GM18868 (cell line): Measurements from ENCODE around the gene ZNF223.

Experiments used
- ATAC-seq: cut with Tn5 transposase; IDR thresholded peaks from one replicate; pipeline ENCODE4 v1.9.1; 2021; ENCODE audit warnings: mild to moderate bottlenecking, moderate library complexity; ENCODE audit not compliant: unreplicated experiment

ZNF223 gene

GRCh38 chr19:44069415-44069814 lies 17.6 kb downstream of the ZNF223 start:
- no peak for ATAC-seq

- ATAC-seq: peak; percentile 93
Observed at GRCh38 chr19:44071824-44072542, 20.1 kb downstream of the ZNF223 start, which contains the start of gene ZNF284. Gene ZNF284, plus strand, starts transcription at chr19:44072159. Its CDS starts 4,231 bp downstream, at chr19:44076390.

- no peak for ATAC-seq
Observed at GRCh38 chr19:44072543-44073401, 20.9 kb downstream of the ZNF223 start.

DNA sequence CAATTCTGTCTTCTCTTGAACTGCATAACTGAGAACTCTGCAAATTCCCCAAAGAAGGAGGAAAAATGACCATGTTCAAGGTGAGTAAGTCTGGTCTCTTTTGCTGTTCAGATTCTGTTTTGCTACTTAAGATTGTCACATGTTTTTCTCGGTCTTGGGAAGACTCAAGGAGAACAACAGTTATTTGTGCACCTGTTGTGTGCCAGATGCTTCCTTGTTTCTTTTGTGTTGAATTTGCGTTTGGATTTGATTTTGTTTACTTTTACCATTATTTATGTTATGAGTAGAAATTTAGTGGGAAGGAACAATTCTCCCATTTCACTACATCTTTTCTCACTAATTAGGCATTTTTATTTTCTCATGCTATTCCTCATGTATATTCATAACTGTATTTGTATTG lies 24.5 kb downstream of the ZNF223 start:
- no peak for ATAC-seq

DNA sequence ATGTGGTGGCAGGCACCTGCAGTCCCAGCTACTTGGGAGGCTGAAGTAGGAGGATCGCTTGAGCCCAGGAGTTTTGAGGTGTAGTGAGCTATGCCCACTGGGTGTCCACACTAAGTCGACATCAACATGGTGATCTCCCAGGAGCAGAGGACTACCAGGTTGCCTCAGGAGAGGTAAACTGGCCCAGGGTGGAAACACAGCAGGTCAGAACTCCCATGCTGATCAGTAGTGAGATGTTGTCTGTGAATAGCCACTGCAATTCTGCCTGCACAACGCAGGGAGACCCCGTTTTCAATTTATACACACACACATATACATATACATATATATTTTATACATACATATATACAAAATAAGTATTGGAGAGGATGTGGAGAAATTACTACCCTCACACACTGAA lies 40.3 kb downstream of the ZNF223 start:
- no peak for ATAC-seq

- peak; percentile 85 for ATAC-seq
Observed at GRCh38 chr19:44093931-44094765, 42.3 kb downstream of the ZNF223 start, which contains the start of gene ZNF224. Gene ZNF224, plus strand, starts transcription at chr19:44094361. Its CDS starts 3,513 bp downstream, at chr19:44097874.

DNA sequence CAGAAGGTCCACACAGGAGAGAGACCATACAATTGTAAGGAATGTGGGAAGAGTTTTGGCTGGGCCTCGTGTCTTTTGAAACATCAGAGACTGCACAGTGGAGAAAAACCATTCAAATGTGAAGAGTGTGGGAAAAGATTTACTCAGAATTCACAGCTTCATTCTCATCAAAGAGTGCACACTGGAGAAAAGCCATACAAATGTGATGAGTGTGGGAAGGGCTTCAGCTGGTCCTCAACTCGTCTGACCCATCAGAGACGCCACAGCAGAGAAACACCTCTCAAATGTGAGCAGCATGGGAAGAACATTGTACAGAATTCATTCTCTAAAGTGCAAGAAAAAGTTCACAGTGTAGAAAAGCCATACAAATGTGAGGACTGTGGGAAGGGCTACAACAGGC lies 55.9 kb downstream of the ZNF223 start:
- no peak for ATAC-seq

- no peak for ATAC-seq
Observed at GRCh38 chr19:44109458-44109857, 57.6 kb downstream of the ZNF223 start.

DNA sequence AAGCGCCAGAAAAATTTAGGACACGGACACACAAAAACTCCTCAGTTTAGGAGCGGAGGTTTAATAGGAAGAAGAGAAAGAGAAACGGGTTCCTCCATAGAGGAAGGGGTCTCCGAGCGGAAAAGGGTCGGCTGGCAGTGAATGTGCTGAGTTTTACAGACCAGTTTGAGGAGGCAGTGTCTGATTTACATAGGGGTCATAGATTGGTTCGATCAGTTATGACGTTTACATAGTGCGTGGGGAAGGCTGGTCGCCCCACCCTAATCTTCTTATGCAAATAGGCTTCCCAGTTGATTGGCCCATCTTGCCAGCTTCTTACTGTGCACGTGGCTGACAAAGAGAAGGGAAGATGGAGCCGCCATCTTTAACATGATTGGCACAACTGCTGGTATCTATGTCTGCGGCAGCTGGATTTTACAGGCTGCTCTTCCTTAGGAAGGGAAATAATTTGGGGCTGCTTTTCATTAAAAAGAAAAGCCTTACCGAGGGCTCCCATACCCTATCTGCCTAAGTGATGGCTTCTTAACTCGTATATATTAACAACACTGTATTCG lies 60.2 kb downstream of the ZNF223 start:
- no peak for ATAC-seq

DNA sequence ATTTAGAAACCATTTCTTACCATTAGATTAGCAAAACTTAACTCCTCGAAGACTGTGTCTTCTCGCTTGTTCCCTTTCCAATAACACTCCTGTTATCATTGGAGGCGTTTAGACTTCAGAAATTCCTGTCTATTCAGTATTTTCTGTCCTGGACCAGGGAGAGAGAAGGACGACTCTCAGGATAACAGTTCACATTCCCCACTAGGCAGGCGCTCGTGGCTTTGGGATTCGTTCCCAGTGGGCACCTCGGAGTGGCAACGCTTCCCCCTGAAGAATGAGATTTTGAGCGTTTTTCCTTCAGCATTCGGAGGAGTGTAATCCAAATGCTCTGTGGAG lies 60.9 kb downstream of the ZNF223 start:
- peak; percentile 23 for ATAC-seq

DNA sequence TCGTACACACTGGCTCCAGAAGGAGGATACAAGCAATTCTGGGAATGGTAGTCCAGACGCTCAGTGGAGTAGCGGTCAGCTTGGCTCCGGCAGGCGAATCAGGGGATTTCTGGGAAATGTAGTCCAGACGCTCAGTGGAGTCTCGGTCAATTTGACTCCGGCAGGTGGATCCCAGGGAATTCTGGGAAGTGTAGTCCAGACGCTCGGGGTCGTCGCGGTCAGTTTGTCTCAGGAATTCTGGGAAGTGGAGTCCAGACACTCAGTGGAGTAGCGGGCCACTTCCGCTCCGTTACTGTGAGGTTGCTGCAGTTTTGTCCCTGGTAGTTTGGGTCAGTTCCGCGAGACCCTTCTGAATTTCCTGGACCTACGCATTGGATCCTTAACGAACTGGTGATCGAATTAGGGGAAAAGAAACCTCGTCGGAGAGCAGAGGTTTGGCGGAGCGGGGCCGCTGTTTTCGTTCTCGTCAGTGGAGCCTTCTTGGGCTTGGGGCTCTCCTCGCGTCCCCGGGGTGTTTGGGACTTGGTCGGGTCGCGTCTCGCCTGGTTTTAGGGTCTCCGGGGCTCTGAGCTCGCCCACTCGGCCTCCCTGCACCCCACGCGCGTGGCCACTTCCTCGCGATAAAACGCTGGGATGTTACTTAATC lies 61.4 kb downstream of the ZNF223 start, which contains the start of gene ZNF225:
ZNF225 (plus strand) TSS at position 262 of the 646 bp plus-strand sequence. CDS start 2,429 bp downstream, outside the sequence.
- peak; percentile 87 for ATAC-seq

DNA sequence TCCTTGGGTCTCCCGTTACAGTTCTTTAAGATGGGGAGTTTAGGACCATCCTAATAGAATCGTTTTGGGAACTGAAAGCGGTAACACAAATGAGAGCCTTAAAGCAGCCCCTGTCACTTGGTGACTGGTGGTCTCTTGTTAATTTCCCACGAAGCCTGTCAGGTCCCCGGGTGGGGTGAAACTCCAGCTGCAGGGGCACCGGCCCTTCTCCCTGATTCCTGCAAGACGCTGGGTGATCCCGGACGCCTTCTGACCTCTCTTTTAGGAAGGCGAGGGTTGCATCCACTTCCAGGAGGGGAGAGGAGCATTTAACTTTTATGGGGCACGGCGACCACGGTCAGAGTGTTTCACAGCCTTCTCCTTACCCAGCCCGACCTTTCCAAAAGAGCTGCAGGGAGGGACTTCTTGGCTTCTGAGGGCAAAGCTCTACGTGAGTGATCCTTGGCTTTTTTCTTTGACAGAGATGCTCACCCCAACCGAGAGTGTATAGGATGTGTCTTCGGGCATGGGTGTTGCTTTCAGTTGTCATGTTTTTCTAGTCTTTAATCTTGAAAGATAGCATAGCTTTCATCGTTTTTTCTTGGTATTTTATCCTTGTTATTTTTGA lies 62.1 kb downstream of the ZNF223 start:
- ATAC-seq: no peak
